Activated naive CD4-positive, alpha-beta T cell treated with Interleukin-2 at 50 U/mL for 16 hours (primary cell): ENCODE measurements around the gene WDFY3.

ENCODE experiments used
- DNase-seq: peaks from one replicate; pipeline ENCODE4 v3.0.0-alpha.2; 2020

WDFY3 gene

GRCh38 chr4:84901173-84901572 is 65.3 kb downstream of the WDFY3 start:
- no peak for DNase-seq

- DNase-seq: no peak
These were observed 66.9 kb downstream of the WDFY3 start for GRCh38 chr4:84899616-84900015.

GRCh38 chr4:84897516-84897915 is 69.0 kb downstream of the WDFY3 start:
- DNase-seq: no peak

- no peak for DNase-seq
These were observed 71.2 kb downstream of the WDFY3 start for GRCh38 chr4:84895283-84895682.

- DNase-seq: no peak
These were observed 71.9 kb downstream of the WDFY3 start for GRCh38 chr4:84894621-84895020.

- no peak for DNase-seq
These were observed 73.5 kb downstream of the WDFY3 start for GRCh38 chr4:84892950-84893349.

- DNase-seq: no peak
These were observed 78.7 kb downstream of the WDFY3 start for GRCh38 chr4:84887824-84888223.

GRCh38 chr4:84879651-84880200 is 86.8 kb downstream of the WDFY3 start:
- DNase-seq: no peak

- no peak for DNase-seq
These were observed 87.9 kb downstream of the WDFY3 start for GRCh38 chr4:84878546-84878945.

GRCh38 chr4:84878090-84878489 is 88.4 kb downstream of the WDFY3 start:
- no peak for DNase-seq

- DNase-seq: no peak
These were observed 89.2 kb downstream of the WDFY3 start for GRCh38 chr4:84877051-84877833.

- no peak for DNase-seq
These were observed 90.7 kb downstream of the WDFY3 start for GRCh38 chr4:84875636-84876371.

- no peak for DNase-seq
These were observed 91.9 kb downstream of the WDFY3 start for GRCh38 chr4:84874619-84875018.

GRCh38 chr4:84870398-84871163 is 95.9 kb downstream of the WDFY3 start:
- DNase-seq: no peak

- no peak for DNase-seq
These were observed 100.2 kb downstream of the WDFY3 start for GRCh38 chr4:84866295-84866694.

GRCh38 chr4:84865600-84865999 is 100.9 kb downstream of the WDFY3 start:
- no peak for DNase-seq

GRCh38 chr4:84862064-84862463 is 104.4 kb downstream of the WDFY3 start:
- no peak for DNase-seq

GRCh38 chr4:84857296-84857695 is 109.2 kb downstream of the WDFY3 start:
- no peak for DNase-seq

- no peak for DNase-seq
These were observed 109.9 kb downstream of the WDFY3 start for GRCh38 chr4:84856468-84857049.

- DNase-seq: no peak
These were observed 110.7 kb downstream of the WDFY3 start for GRCh38 chr4:84855774-84856173.

GRCh38 chr4:84852081-84852480 is 114.4 kb downstream of the WDFY3 start:
- DNase-seq: no peak

GRCh38 chr4:84849051-84849640 is 117.3 kb downstream of the WDFY3 start:
- DNase-seq: no peak

- DNase-seq: no peak
These were observed 118.1 kb downstream of the WDFY3 start for GRCh38 chr4:84848432-84848831.
